GM12878 (cell line): ENCODE results near the gene CAMTA1. TPM values are rescaled to one million over a fixed set of nuclear protein-coding genes. Genes with fewer than 3 reads are reported as not detected.

Experiments
- ATAC-seq: fragments of 200-7000 bp; cut with Tn5 transposase; 3 replicates; pipeline ENCODE4 v1.9.1; 2020; ENCODE audit warnings: mild to moderate bottlenecking, moderate library complexity
- BruUV-seq: library from RNA; stranded (reverse); fragments of 400-500 nt; replicated peaks from 2 replicates; lab custom pipeline; 2021; lab: Mats Ljungman, UMichigan
- CTCF ChIA-PET: fragments of 300-600 bp; sonication (Branson Sonifier 250); formaldehyde crosslinking; extraction: SDS; loops from one replicate; lab custom pipeline; 2021; ENCODE audit warnings: inconsistent platforms; lab: Yijun Ruan, JAX
- POLR2A ChIA-PET: fragments of 350-600 bp; formaldehyde crosslinking; extraction: SDS; loops from one replicate; lab custom pipeline; 2021; ENCODE audit warnings: inconsistent platforms; lab: Charles Lee
- RAD21 ChIA-PET: fragments of 300-600 bp; sonication (Branson Sonifier 250); formaldehyde crosslinking; loops from one replicate; lab custom pipeline; 2023; ENCODE audit warnings: antibody characterized with exemption; ENCODE audit not compliant: unreplicated experiment; lab: Charles Lee
- SMC1A ChIA-PET: fragments of 300-600 bp; sonication (Branson Sonifier 250); formaldehyde crosslinking; loops from one replicate; lab custom pipeline; 2023; ENCODE audit not compliant: unreplicated experiment, uncharacterized antibody; lab: Charles Lee
- DNase-seq: peaks from one replicate; pipeline ENCODE4 v3.0.0-alpha.2; 2011; ENCODE audit warnings: low read depth, low spot score
- FAIRE-seq: peaks from 3 replicates; lab custom pipeline; 2011; peaks lifted over from hg19 to GRCh38; lab: Jason Lieb, UNC
- H2AFZ ChIP-seq: 2 replicates; pipeline ENCODE4 v1.6.0; 2011; ENCODE audit warnings: low read depth, low read length, control low read depth; ENCODE audit not compliant: control insufficient read depth
- H3K27ac ChIP-seq: 2 replicates; pipeline ENCODE4 v1.5.1; 2011; ENCODE audit warnings: control low read depth; ENCODE audit not compliant: control insufficient read depth, insufficient read depth
- H3K27me3 ChIP-seq, 2 experiments: replicated peaks in 1 of 2; 2 replicates each; pipeline versions ENCODE4 v1.6.0 to v1.6.1; 2011; ENCODE audit warnings: low read length in 1 of 2; ENCODE audit not compliant: control insufficient read depth in 2 of 2, insufficient read depth in 2 of 2
- H3K36me3 ChIP-seq, 2 experiments: 2 replicates each; pipeline ENCODE4 v1.5.1; 2011; ENCODE audit warnings: low read length in 1 of 2; ENCODE audit not compliant: control insufficient read depth in 2 of 2, insufficient read depth in 2 of 2
- H3K4me1 ChIP-seq: 2 replicates; pipeline ENCODE4 v1.6.1; 2011; ENCODE audit warnings: mild to moderate bottlenecking, low read length, moderate library complexity, mixed read lengths; ENCODE audit not compliant: control insufficient read depth, insufficient read depth
- H3K4me2 ChIP-seq: 2 replicates; pipeline ENCODE4 v1.6.0; 2011; ENCODE audit warnings: control low read depth; ENCODE audit not compliant: control insufficient read depth, insufficient read depth
- H3K4me3 ChIP-seq: fragments of 200-600 bp; sonication (generic); 2 replicates; pipeline ENCODE4 v1.5.1; 2016
- H3K79me2 ChIP-seq: 2 replicates; pipeline ENCODE4 v1.6.0; 2011; ENCODE audit warnings: low read length; ENCODE audit not compliant: control insufficient read depth, insufficient read depth
- H3K9ac ChIP-seq: 2 replicates; pipeline ENCODE4 v1.8.0; 2011; ENCODE audit warnings: low read length, control low read depth, mixed read lengths; ENCODE audit not compliant: control insufficient read depth, insufficient read depth
- H3K9me3 ChIP-seq: replicated peaks from 3 replicates; pipeline ENCODE4 v1.5.1; 2011; ENCODE audit warnings: mild to moderate bottlenecking, low read length; ENCODE audit not compliant: control insufficient read depth, insufficient read depth
- H4K20me1 ChIP-seq: 2 replicates; pipeline ENCODE4 v1.6.0; 2011; ENCODE audit not compliant: control insufficient read depth, insufficient read depth
- ATF2 ChIP-seq: IDR thresholded peaks from 2 replicates; pipeline ENCODE4 v1.6.1; 2012; ENCODE audit warnings: low read length, inconsistent platforms
- BCLAF1 ChIP-seq: fragments of 450-650 bp; IDR thresholded peaks from 2 replicates; pipeline ENCODE4 v1.6.1; 2017; ENCODE audit warnings: antibody characterized with exemption, mild to moderate bottlenecking, moderate library complexity
- BHLHE40 ChIP-seq, 2 experiments: fragments of 450-650 bp in 1 of 2; IDR thresholded peaks; 2 replicates each; pipeline ENCODE4 v1.6.1; 2011 to 2017; ENCODE audit warnings: low read depth in 2 of 2, borderline replicate concordance in 1 of 2, improper control_type of control experiment in 1 of 2, low read length in 1 of 2, mild to moderate bottlenecking in 1 of 2
- ZBED1 ChIP-seq: IDR thresholded peaks from 2 replicates; pipeline ENCODE4 v1.6.1; 2016; ENCODE audit warnings: borderline replicate concordance
- ZNF687 ChIP-seq: fragments of 450-650 bp; IDR thresholded peaks from 2 replicates; pipeline ENCODE4 v1.6.1; 2017; ENCODE audit warnings: mild to moderate bottlenecking, moderate library complexity
- WGBS: methylation state at CpG from one replicate; pipeline ENCODE4 v1.1.6; 2016; ENCODE audit warnings: low lambda C conversion rate; ENCODE audit not compliant: insufficient replicate concordance, insufficient coverage; ENCODE audit errors: missing lambda C conversion rate; 5-methylcytosine and 5-hydroxymethylcytosine counted together
- in situ Hi-C: fragments of 300-500 bp; cut with MboI; formaldehyde crosslinking; loops from 9 replicates; pipeline ENCODE4 v1.14.3; 2018; ENCODE audit warnings: mixed read lengths
- intact Hi-C: fragments of 100-400 bp; cut with micrococcal nuclease; formaldehyde crosslinking; loops from one replicate; pipeline ENCODE4 v1.14.2; 2022; ENCODE audit not compliant: unreplicated experiment
- polyA plus RNA-seq, 11 experiments: library from polyadenylated mRNA; depleted of rRNA in 4 of 11; unstranded in 6 of 11; stranded (reverse) in 5 of 11; fragments of >200 nt; fragmentation: Nextera tagmentation in 4 of 11; fragmentation: Illumina TruSeq in 1 of 11; extraction: Ambion mirVana in 4 of 11; extraction: Trizol in 1 of 11; gene quantifications; 1 replicate in 1 of 11; 2 replicates in 10 of 11; pipeline versions ENCODE4 v1.2.1 to v1.2.3, GENCODE V29; 2011 to 2016; ENCODE audit warnings: inconsistent platforms in 2 of 11, missing spikeins in 2 of 11, low read depth in 1 of 11
- total RNA-seq, 4 experiments: library from RNA; depleted of rRNA in 3 of 4; stranded (reverse); fragments of >200 nt in 3 of 4; fragmentation: Illumina TruSeq in 1 of 4; extraction: Trizol in 1 of 4; gene quantifications; 2 replicates each; pipeline versions ENCODE4 v1.2.1 to v1.2.3, GENCODE V29; 2013 to 2021

Gene CAMTA1
- total and polyA plus RNA-seq, 10 of the 15 experiments (the other 5 are each of a cell fraction or from before 2014, with no cell fraction given), result 37.7 to 148 (median 76.4) TPM

GRCh38 chr1:7609311-7609994 is 824.2 kb downstream of the CAMTA1 start (continued):
- TF ChIP-seq BCLAF1 (no peak), ATF2 (no peak)
- TF ChIP-seq, all 136 proteins: peak for 0

GRCh38 chr1:7610106-7610731 is 825.0 kb downstream of the CAMTA1 start:
- POLR2A ChIA-PET, result no interaction called here
- RAD21 ChIA-PET, result no interaction called here
- no peak overlapping the region for H3K9ac ChIP-seq
- in situ Hi-C loops, result no loop called here
- no peak overlapping the region for H3K27ac ChIP-seq
- no peaks in the 10 kb centered on the region for H3K27me3 ChIP-seq
- no peaks in the 10 kb centered on the region for H3K4me1 ChIP-seq
- 10% methylated on average over 5 of the region's 5 CpGs for WGBS
- no peaks in the 10 kb centered on the region for H4K20me1 ChIP-seq
- H3K36me3 ChIP-seq, result no peaks in the 10 kb centered on the region
- DNase-seq (no peak), FAIRE-seq (no peak), ATAC-seq (no peak)
- H2AFZ ChIP-seq, result no peak overlapping the region
- no peak overlapping the region for H3K4me2 ChIP-seq
- TF ChIP-seq ZBED1, result no peak
- no peak for TF ChIP-seq ZNF687
- no peak for TF ChIP-seq BHLHE40 (IDR thresholded peaks at IDR 0.05; ENCODE audit: borderline replicate concordance in 1 of 2, low read depth in 2 of 2, low read length in 1 of 2)
- SMC1A ChIA-PET, result no interaction called here
- no TSS peak for BruUV-seq
- no peaks in the 10 kb centered on the region for H3K9me3 ChIP-seq
- intact Hi-C loops, result no loop called here
- H3K79me2 ChIP-seq, result no peaks in the 10 kb centered on the region
- H3K4me3 ChIP-seq, result no peak overlapping the region
- CTCF ChIA-PET, result no interaction called here
